Measurements from ENCODE around the gene UPK1A.

UPK1A gene

DNA sequence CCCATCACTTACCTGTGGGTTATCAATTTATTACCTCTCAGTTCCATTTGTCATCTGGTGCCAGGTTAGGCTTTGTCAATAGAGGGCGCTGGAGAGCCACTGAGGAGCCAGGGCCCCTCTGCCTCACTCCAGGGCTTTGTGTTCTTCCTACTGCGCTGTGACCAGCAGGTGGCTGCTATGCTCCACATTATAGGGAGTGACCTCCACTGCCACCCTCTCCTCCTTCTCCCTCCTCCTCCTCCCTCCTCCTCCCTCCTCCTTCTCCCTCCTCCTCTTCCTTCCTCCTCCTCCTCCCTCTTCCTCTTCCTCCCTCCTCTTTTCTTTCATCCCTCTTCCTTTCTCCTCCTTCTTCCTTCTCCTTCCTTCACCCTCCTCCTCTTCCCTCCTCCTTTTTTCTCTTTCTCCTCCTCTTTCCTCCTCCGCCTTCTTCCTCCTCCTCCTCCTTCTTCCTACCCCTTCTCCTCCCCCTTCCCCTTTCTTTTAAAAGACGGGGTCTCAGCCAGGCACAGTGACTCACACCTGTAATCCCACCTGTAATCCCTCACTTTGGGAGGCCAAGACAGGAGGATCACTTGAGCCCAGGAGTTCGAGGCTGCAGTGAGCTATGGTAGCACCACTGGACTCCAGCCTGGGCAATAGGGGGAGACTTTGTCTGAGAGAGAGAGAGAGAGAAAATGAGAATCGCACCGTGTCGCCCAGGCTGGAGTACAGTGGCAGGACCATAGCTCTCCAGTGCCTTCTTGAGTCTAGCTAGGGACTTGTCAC lies 27.7 kb downstream of the UPK1A start:
- DNase-seq (ENCODE audit: low spot score) = peak; percentile 91
- TF ChIP-seq, protein P1, sequence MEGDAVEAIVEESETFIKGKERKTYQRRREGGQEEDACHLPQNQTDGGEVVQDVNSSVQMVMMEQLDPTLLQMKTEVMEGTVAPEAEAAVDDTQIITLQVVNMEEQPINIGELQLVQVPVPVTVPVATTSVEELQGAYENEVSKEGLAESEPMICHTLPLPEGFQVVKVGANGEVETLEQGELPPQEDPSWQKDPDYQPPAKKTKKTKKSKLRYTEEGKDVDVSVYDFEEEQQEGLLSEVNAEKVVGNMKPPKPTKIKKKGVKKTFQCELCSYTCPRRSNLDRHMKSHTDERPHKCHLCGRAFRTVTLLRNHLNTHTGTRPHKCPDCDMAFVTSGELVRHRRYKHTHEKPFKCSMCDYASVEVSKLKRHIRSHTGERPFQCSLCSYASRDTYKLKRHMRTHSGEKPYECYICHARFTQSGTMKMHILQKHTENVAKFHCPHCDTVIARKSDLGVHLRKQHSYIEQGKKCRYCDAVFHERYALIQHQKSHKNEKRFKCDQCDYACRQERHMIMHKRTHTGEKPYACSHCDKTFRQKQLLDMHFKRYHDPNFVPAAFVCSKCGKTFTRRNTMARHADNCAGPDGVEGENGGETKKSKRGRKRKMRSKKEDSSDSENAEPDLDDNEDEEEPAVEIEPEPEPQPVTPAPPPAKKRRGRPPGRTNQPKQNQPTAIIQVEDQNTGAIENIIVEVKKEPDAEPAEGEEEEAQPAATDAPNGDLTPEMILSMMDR (IDR thresholded peaks at IDR 0.05; ENCODE audit: extremely low read depth, missing control alignments) = peak; percentile 99

GRCh38 chr19:35695895-35696422 lies 29.6 kb downstream of the UPK1A start:
- DNase-seq (ENCODE audit: low spot score) = no peak
- TF ChIP-seq, protein P1 (IDR thresholded peaks at IDR 0.05; ENCODE audit: extremely low read depth, missing control alignments) = no peak

- TF ChIP-seq, protein P1 (IDR thresholded peaks at IDR 0.05; ENCODE audit: extremely low read depth, missing control alignments) = no peak
- DNase-seq (ENCODE audit: low spot score) = peak; percentile 72
These were observed 30.5 kb downstream of the UPK1A start for GRCh38 chr19:35696835-35697234.

- peak; percentile 93 for DNase-seq (ENCODE audit: low spot score)
- TF ChIP-seq, protein P1 (IDR thresholded peaks at IDR 0.05; ENCODE audit: extremely low read depth, missing control alignments) = no peak
These were observed 36.1 kb downstream of the UPK1A start for GRCh38 chr19:35702223-35703012.

DNA sequence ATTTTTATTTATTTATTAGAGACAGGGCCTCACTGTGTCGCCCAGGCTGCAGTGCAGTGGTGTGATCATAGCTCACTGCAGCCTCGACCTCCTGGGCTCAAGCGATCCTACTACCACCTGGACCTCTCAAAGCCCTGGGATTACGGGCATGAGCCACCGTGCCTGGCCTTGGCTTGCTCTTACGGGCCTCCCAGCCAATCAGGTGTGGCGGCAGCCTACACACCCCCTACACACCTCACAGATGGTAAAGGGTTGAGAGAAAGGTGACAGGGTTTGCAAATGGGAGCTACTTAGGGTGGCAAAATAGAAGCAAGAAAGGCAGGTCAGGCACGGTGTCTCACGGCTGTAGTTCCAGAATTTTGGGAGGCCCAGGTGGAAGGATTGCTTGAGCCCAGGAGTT lies 37.0 kb downstream of the UPK1A start:
- no peak for DNase-seq (ENCODE audit: low spot score)
- TF ChIP-seq, protein P1 (IDR thresholded peaks at IDR 0.05; ENCODE audit: extremely low read depth, missing control alignments) = no peak

- DNase-seq (ENCODE audit: low spot score) = peak; percentile 41
- TF ChIP-seq, protein P1 (IDR thresholded peaks at IDR 0.05; ENCODE audit: extremely low read depth, missing control alignments) = no peak
These were observed 37.9 kb downstream of the UPK1A start, which contains the start of gene ZBTB32 for GRCh38 chr19:35704218-35704617. TSS of gene ZBTB32 (plus strand) at chr19:35704558. CDS start at chr19:35714627, 10,069 bp downstream.

GRCh38 chr19:35708391-35708790 lies 42.1 kb downstream of the UPK1A start:
- DNase-seq (ENCODE audit: low spot score) = no peak
- TF ChIP-seq, protein P1 (IDR thresholded peaks at IDR 0.05; ENCODE audit: extremely low read depth, missing control alignments) = no peak

Data from GM20000 (cell line).